ENCODE data around the gene MAPK8IP3. TPM values are rescaled to one million over a fixed set of nuclear protein-coding genes. Genes with fewer than 3 reads are reported as not detected.

Gene MAPK8IP3
- total RNA-seq, 1 donor from 2014 or later = 77.3 TPM

DNA sequence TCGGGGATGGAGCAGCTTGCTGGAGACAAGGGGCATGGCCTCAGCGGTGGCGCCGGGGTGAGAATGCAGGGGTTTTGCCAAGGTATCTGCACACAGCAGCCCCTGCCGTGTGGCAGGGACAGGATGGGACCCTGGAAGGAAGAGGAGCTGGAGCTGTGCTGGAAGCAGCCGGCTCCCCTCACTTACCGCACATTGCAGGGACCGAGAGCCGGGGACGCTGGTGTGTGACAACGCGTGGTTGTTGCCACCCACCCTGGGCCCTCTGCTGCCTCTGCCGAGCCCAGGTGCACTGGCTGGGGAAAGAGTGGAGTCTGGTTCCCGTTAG, 79.8 kb downstream of the MAPK8IP3 start:
- Histone ChIP-seq H3K27me3 (no peaks in the 10 kb centered on the region), H3K4me3 (no peak overlapping the region), H3K36me3 (peaks cover 29% of the 10 kb centered on the region), H3K9me3 (no peaks in the 10 kb centered on the region), H3K27ac (no peak overlapping the region), H3K4me1 (peaks cover 16% of the 10 kb centered on the region)
- ATAC-seq (no peak), DNase-seq (peak; percentile 54)
- intact Hi-C loops (cut with DNase I) = no loop called here
- TF ChIP-seq, protein P1, sequence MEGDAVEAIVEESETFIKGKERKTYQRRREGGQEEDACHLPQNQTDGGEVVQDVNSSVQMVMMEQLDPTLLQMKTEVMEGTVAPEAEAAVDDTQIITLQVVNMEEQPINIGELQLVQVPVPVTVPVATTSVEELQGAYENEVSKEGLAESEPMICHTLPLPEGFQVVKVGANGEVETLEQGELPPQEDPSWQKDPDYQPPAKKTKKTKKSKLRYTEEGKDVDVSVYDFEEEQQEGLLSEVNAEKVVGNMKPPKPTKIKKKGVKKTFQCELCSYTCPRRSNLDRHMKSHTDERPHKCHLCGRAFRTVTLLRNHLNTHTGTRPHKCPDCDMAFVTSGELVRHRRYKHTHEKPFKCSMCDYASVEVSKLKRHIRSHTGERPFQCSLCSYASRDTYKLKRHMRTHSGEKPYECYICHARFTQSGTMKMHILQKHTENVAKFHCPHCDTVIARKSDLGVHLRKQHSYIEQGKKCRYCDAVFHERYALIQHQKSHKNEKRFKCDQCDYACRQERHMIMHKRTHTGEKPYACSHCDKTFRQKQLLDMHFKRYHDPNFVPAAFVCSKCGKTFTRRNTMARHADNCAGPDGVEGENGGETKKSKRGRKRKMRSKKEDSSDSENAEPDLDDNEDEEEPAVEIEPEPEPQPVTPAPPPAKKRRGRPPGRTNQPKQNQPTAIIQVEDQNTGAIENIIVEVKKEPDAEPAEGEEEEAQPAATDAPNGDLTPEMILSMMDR (IDR thresholded peaks at IDR 0.05) = no peak

DNA sequence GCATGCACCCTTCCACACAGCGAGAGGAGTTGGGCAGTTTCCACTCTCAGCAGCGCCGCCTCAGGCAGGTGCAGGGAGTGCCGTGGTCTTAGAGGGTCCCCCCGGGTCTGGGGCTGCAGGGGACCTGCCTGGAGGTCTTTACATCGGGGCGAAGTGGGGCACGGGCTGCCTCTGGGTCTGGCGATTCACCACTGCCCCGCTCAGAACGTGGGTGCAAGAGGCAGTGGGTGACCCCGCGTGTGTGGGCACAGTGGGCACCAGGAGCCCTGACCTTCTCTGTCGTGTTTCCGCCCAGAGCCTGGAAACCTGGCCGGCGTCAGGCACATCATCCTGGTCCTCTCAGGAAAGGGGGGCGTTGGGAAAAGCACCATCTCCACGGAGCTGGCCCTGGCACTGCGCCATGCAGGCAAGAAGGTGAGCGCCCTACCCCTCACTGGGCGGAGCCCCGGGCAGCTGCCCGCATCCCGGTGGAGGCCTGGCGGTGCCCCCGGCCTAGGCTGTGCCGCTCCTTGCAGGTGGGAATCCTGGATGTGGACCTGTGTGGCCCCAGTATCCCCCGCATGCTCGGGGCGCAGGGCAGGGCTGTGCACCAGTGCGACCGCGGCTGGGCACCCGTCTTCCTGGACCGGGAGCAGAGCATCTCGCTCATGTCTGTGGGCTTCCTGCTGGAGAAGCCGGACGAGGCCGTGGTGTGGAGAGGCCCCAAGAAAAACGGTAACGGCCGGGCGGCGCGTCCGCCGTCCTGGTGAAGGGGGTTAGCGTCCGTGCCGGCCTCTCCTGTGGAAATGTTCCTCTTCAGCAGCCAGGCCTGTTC, 80.5 kb downstream of the MAPK8IP3 start:
- H3K36me3 ChIP-seq = peaks cover 29% of the 10 kb centered on the region

DNA sequence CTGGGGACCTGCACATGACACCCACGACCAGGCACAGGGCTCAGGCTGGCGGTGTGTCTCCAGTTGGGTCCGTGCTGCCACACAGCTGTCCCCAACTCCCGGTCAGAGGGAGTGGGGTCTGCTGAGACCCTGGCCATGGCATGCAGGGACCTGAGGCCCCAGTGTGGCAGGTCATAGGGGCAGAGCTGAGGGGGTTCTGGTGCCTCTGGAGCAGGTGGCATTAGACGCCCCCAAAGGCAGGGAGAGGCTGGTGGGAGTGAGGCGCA, 81.0 kb downstream of the MAPK8IP3 start:
- TF ChIP-seq, protein P1 (IDR thresholded peaks at IDR 0.05) = no peak
- Histone ChIP-seq H3K9me3 (no peaks in the 10 kb centered on the region), H3K27ac (no peak overlapping the region), H3K4me1 (peaks cover 8% of the 10 kb centered on the region), H3K27me3 (no peaks in the 10 kb centered on the region), H3K4me3 (no peak overlapping the region), H3K36me3 (peaks cover 29% of the 10 kb centered on the region)
- ATAC-seq (no peak), DNase-seq (no peak)
- intact Hi-C loops (cut with DNase I) = no loop called here

More for the DNA sequence above, 80.5 kb downstream of the MAPK8IP3 start:
- ATAC-seq (no peak), DNase-seq (peak; percentile 63)
- no peak overlapping the region for H3K27ac ChIP-seq
- intact Hi-C loops (cut with DNase I) = no loop called here
- no peaks in the 10 kb centered on the region for H3K27me3 ChIP-seq
- no peaks in the 10 kb centered on the region for H3K9me3 ChIP-seq
- peaks cover 10% of the 10 kb centered on the region for H3K4me1 ChIP-seq
- TF ChIP-seq, protein P1 (IDR thresholded peaks at IDR 0.05) = no peak
- H3K4me3 ChIP-seq = no peak overlapping the region

DNA sequence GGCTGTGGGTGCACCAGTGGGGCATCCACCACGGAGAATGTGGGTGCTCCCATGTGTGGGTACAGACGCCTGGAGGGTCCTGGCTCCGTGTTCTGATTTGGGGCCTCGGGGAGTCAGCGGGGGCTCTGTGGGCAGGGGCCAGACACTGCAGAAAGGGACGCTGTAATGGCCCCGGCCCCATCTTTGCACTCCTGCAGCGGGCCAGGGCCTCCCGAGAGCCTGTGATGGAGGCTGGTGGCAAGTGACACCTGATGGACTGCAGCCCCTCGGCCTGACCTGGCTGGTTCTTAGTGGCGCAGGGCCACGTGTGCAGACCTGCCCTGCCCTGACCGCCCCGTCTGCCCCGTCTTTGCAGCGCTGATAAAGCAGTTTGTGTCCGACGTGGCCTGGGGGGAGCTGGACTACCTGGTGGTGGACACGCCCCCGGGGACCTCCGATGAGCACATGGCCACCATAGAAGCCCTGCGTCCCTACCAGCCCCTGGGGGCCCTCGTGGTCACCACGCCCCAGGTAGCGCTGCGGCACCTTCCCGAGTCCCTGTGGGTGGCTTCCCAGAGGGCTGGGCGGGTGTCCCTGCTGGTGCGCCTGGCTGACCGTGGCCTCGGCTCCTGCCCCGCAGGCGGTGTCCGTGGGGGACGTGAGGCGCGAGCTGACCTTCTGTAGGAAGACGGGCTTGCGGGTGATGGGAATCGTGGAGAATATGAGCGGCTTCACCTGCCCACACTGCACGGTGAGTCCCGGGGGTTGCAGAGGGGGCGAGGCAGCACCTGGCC, 81.5 kb downstream of the MAPK8IP3 start:
- ATAC-seq (no peak), DNase-seq (peak; percentile 62)
- Histone ChIP-seq H3K36me3 (peaks cover 29% of the 10 kb centered on the region), H3K27me3 (no peaks in the 10 kb centered on the region), H3K9me3 (no peaks in the 10 kb centered on the region), H3K27ac (no peak overlapping the region), H3K4me3 (no peak overlapping the region), H3K4me1 (peaks cover 8% of the 10 kb centered on the region)
- TF ChIP-seq, protein P1 (IDR thresholded peaks at IDR 0.05) = no peak
- intact Hi-C loops (cut with DNase I) = no loop called here

DNA sequence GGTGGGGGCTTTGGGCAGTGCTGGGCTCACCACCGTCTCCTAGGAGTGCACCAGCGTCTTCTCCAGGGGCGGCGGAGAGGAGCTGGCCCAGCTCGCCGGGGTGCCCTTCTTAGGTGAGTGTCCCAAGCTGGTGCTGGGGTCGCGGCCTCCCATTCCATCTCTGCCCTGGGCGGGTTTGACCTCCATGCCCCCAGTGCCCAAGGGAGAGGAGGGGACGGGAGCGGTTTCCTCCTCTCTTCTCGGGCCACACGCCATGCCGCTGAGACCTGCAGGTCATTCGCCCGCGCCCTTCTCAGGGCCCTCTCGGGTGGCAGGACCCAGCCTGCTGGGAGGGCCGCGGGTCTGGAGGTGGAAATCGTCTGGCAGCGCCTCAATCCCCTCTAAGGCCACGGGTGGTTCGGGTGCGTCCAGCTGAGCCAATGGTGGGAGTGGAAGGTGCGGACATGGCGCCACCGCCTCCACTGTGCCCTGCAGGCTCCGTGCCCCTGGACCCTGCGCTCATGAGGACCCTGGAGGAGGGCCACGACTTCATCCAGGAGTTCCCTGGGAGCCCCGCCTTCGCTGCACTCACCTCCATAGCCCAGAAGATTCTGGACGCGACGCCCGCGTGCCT, 82.2 kb downstream of the MAPK8IP3 start:
- Histone ChIP-seq H3K4me3 (no peak overlapping the region), H3K27ac (no peak overlapping the region), H3K27me3 (no peaks in the 10 kb centered on the region), H3K36me3 (peaks cover 29% of the 10 kb centered on the region), H3K4me1 (peaks cover 8% of the 10 kb centered on the region), H3K9me3 (no peaks in the 10 kb centered on the region)
- TF ChIP-seq, protein P1 (IDR thresholded peaks at IDR 0.05) = no peak
- DNase-seq (peak; percentile 66), ATAC-seq (no peak)
- intact Hi-C loops (cut with DNase I) = no loop called here

Measured in upper lobe of right lung (tissue), 1 donor.